Esophagus (tissue), 2 donors: Measurements from ENCODE around the gene HDAC11. TPM values are rescaled to one million over a fixed set of nuclear protein-coding genes. Genes with fewer than 3 reads are reported as not detected.

Experiments
- H3K27ac ChIP-seq, 2 donors: one replicate each; pipeline ENCODE4 v1.5.1; 2013; ENCODE audit warnings: low read depth in 2 of 2, mild to moderate bottlenecking in 2 of 2, inconsistent platforms in 1 of 2, low read length in 1 of 2, moderate library complexity in 1 of 2
- H3K27me3 ChIP-seq, 2 donors: one replicate each; pipeline ENCODE4 v1.6.1; 2013; ENCODE audit warnings: low read length in 2 of 2, control low read depth in 1 of 2, mild to moderate bottlenecking in 1 of 2; ENCODE audit not compliant: insufficient read depth in 2 of 2, control insufficient read depth in 1 of 2
- H3K36me3 ChIP-seq, 2 donors: one replicate each; pipeline ENCODE4 v1.6.1; 2013; ENCODE audit warnings: low read length in 1 of 2; ENCODE audit not compliant: control insufficient read depth in 2 of 2, insufficient read depth in 2 of 2
- H3K4me1 ChIP-seq, 2 donors: one replicate each; pipeline ENCODE4 v1.6.1; 2013; ENCODE audit warnings: low read length in 1 of 2; ENCODE audit not compliant: control insufficient read depth in 2 of 2, insufficient read depth in 2 of 2
- H3K4me3 ChIP-seq, 2 donors: one replicate each; pipeline ENCODE4 v1.5.1; 2013; ENCODE audit warnings: low read length in 2 of 2, mild to moderate bottlenecking in 2 of 2, low read depth in 1 of 2, moderate library complexity in 1 of 2
- H3K9me3 ChIP-seq, 2 donors: one replicate each; pipeline ENCODE4 v1.6.1; 2013; ENCODE audit warnings: mild to moderate bottlenecking in 2 of 2, low read depth in 1 of 2, low read length in 1 of 2, moderate library complexity in 1 of 2; ENCODE audit not compliant: control insufficient read depth in 2 of 2, insufficient read depth in 1 of 2
- WGBS, 2 donors: extraction: QIAGEN DNeasy Blood & Tissue Kit; methylation state at CpG; one replicate each; pipeline ENCODE4 v1.1.7; 2013; 5-methylcytosine and 5-hydroxymethylcytosine counted together
- polyA plus RNA-seq, 2 donors: library from polyadenylated mRNA; stranded (reverse); fragments of 200-250 nt; gene quantifications; one replicate each; pipeline ENCODE4 v1.2.3, GENCODE V29; 2013
- donor health status: healthy with polysubstance abuse.
- donor health status: Bipolar disorder and iron deficiency.

HDAC11 gene
- polyA plus RNA-seq, 2 donors = 12.9 TPM

- no peaks in the 10 kb centered on the region for H3K9me3 ChIP-seq
- H3K4me1 ChIP-seq = no peaks in the 10 kb centered on the region
- 69 to 76% methylated on average over 4 of the region's 4 CpGs for WGBS, 2 donors
Observed at GRCh38 chr3:13466781-13467180, 13.3 kb upstream of the HDAC11 start.

DNA sequence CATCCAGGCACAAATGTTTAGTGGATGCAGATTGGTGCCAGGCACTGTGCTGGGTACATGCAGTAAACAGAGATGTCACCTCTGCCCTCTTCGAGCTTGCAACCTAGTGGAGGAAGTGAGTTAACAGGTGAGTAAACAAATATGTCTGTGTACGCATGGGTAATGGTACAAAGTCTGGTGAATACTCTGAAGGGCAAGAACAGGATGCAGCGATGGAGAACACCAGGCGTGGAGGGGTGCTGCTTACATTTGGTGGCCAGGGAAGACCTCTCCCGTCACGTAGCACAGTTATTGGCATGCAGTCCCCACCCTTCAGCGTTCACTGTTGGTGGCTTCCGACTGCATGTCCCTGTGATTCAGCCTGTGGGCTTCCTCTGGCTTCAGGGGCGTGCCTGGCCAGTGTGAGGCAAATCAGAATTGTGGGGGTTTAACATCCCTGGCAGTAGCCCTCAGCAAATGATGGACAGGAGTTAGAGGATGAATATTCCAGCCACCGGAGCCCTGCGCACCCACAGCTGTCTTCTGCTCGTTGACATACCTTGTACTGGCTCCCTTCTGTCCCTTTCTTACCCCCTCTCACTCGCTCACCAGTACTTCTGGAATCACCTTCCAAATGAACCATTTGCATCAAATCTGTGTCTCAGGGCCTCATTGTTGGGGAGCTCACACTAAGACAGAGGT, 9.1 kb upstream of the HDAC11 start:
- WGBS, 2 donors = 69 to 81% methylated on average over 13 of the region's 13 CpGs
- Histone ChIP-seq H3K4me1 (peaks cover 0 to 5% of the 10 kb centered on the region in 2 donors), H3K9me3 (no peaks in the 10 kb centered on the region), H3K4me3 (no peak overlapping the region), H3K27me3 (no peaks in the 10 kb centered on the region), H3K36me3 (no peaks in the 10 kb centered on the region), H3K27ac (no peak overlapping the region)

More at GRCh38 chr3:13466781-13467180, 13.3 kb upstream of the HDAC11 start:
- no peaks in the 10 kb centered on the region for H3K36me3 ChIP-seq
- H3K4me3 ChIP-seq = no peak overlapping the region
- no peak overlapping the region for H3K27ac ChIP-seq
- no peaks in the 10 kb centered on the region for H3K27me3 ChIP-seq

GRCh38 chr3:13472286-13472685, 7.8 kb upstream of the HDAC11 start:
- Histone ChIP-seq H3K27me3 (no peaks in the 10 kb centered on the region), H3K4me3 (no peak overlapping the region), H3K4me1 (peaks cover 0 to 5% of the 10 kb centered on the region in 2 donors), H3K9me3 (no peaks in the 10 kb centered on the region), H3K27ac (no peak overlapping the region), H3K36me3 (no peaks in the 10 kb centered on the region)
- 85 to 91% methylated on average over 4 of the region's 4 CpGs for WGBS, 2 donors

DNA sequence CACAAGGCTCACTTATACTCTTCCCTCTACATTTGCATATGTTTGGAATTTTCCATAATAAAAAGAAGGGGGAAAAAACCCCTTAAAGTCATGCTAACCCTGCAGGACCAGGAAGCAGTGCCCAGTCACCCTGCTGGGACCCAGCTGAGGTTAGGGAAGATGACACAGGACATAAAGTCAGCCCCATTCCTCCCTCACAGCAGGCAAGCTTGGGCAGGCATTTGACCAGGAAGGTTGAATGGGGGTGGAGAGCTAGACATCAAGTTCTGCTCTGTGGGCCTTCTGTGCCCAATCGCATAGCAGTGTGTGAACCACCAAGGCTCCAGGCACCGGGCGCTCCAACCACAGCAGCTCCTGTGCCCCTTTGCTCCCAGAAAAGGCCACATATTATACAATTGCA, 7.1 kb upstream of the HDAC11 start:
- 97 to 98% methylated on average over 3 of the region's 3 CpGs for WGBS, 2 donors

GRCh38 chr3:13474021-13474420, 6.1 kb upstream of the HDAC11 start:
- 65 to 66% methylated on average over 12 of the region's 12 CpGs for WGBS, 2 donors
- H3K36me3 ChIP-seq = no peaks in the 10 kb centered on the region
- H3K4me1 ChIP-seq = peaks cover 0 to 5% of the 10 kb centered on the region in 2 donors
- no peak overlapping the region for H3K27ac ChIP-seq
- H3K4me3 ChIP-seq = no peak overlapping the region
- no peaks in the 10 kb centered on the region for H3K27me3 ChIP-seq
- no peaks in the 10 kb centered on the region for H3K9me3 ChIP-seq

More for the DNA sequence above, 7.1 kb upstream of the HDAC11 start:
- Histone ChIP-seq H3K27me3 (no peaks in the 10 kb centered on the region), H3K36me3 (no peaks in the 10 kb centered on the region), H3K4me3 (no peak overlapping the region), H3K9me3 (no peaks in the 10 kb centered on the region), H3K27ac (no peak overlapping the region), H3K4me1 (peaks cover 0 to 5% of the 10 kb centered on the region in 2 donors)

DNA sequence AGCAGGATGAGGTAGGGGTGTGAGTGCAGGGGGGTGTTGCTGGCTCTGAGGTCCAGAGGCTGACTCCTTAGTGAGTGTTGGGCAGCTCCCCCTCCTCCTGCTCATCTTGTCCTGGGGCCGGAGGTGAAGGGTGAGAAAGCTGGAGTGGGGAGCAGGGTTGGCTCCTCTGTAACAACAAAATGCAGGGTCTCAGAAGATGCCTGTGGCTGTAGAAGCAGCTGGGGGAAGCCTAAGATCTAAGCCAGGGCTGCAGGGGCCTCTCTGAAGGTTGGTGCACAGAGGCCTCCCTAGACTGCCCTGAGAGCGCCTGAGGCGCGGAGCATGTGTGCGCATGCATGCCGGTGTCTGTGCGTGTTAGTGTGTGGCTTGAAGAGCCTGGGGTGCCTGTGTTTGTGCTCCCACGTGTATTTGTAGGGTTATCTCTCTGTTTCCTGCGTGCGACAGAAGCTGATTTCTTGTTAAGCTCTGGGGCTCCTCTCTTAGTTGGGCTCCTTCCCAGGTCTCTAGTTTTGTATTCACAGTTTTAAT, 5.3 kb upstream of the HDAC11 start:
- Histone ChIP-seq H3K36me3 (no peaks in the 10 kb centered on the region), H3K27ac (no peak overlapping the region)
- 57 to 70% methylated on average over 10 of the region's 10 CpGs for WGBS, 2 donors

DNA sequence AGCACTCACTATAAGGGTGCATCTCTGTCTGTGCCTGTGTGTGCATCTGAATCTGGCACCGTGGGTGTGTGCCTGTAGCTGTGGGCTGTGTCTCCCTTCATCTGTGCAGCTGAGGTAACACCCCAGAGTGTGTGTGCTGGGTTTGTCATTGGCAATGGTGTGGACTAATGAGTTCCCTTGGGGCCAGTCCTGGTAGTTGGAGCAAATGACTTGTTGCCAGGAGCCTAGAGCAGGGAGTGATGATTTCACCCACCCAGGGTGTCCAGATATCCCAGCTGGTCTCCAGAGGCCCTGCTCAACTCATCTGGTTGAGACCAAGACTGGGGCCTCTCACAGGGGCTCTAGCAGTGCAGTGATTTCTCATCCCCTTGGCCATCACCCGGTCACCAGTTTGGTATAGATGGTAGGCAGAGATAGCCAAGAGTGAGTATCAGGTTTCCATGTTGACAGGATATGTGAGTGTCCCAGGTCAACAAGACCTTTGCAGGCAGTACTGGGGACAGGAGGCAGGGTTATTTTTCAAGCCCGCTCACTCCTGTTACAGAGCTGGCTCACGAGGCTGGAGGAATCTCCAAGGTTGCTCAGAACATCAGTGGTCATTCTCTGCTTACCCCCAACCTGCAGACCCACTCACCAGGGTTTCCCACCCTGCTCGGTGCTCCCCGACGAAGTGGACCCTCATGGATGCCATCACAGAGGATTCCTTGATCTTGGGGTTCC, 4.1 kb upstream of the HDAC11 start:
- no peaks in the 10 kb centered on the region for H3K27me3 ChIP-seq
- no peak overlapping the region for H3K4me3 ChIP-seq
- H3K9me3 ChIP-seq = no peaks in the 10 kb centered on the region
- H3K27ac ChIP-seq = no peak overlapping the region
- H3K36me3 ChIP-seq = no peaks in the 10 kb centered on the region
- WGBS, 2 donors = 50 to 64% methylated on average over 7 of the region's 7 CpGs
- H3K4me1 ChIP-seq = peaks cover 5 to 12% of the 10 kb centered on the region in 2 donors

More for the DNA sequence above, 5.3 kb upstream of the HDAC11 start:
- Histone ChIP-seq H3K4me3 (no peak overlapping the region), H3K4me1 (peaks cover 0 to 8% of the 10 kb centered on the region in 2 donors), H3K9me3 (no peaks in the 10 kb centered on the region), H3K27me3 (no peaks in the 10 kb centered on the region)

DNA sequence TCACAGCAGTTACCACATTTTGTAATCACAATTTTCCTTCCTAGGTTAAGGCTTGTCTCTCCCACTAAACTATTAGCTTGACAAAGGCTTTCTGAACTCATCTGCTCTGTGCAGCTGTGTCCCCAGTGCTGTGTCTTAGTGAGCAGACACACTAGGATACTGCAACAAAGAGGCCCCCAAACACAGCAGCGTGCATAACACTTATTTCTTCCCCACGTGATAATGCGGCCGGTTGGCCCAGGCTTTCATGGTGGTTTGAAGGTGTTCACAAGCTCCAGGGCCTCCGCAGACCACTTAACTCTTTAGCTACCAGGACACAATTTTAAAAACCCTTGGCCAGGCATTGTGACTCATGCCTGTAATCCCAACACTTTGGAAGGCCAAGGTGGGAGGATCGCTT, 2.2 kb upstream of the HDAC11 start:
- H3K27ac ChIP-seq = no peak overlapping the region
- H3K4me1 ChIP-seq = peaks cover 8 to 12% of the 10 kb centered on the region in 2 donors
- H3K27me3 ChIP-seq = no peaks in the 10 kb centered on the region
- WGBS, 2 donors = 66 to 78% methylated on average over 6 of the region's 6 CpGs
- no peaks in the 10 kb centered on the region for H3K9me3 ChIP-seq
- no peak overlapping the region for H3K4me3 ChIP-seq
- no peaks in the 10 kb centered on the region for H3K36me3 ChIP-seq

DNA sequence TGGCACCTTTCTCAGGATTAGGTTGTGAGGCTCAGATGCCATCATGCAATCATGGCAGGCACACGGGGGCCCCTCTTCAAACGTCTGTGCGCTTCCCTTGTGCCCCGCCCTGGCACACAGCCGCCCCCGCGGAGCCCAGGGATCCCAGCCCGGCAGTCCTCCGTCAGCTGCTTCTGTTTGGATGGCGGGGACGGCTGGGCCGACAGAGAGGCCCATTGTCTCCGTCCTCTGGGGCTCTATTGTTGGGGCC, 849 bp upstream of the HDAC11 start:
- H3K4me1 ChIP-seq = peaks cover 12% of the 10 kb centered on the region in 2 donors
- 1% methylated on average over 13 of the region's 13 CpGs for WGBS, 2 donors
- H3K27me3 ChIP-seq = no peaks in the 10 kb centered on the region
- H3K27ac ChIP-seq = peak overlapping the region; percentile 92 to 95
- H3K4me3 ChIP-seq = peak overlapping the region; percentile 54 to 76
- H3K9me3 ChIP-seq = no peaks in the 10 kb centered on the region
- peaks cover 0 to 3% of the 10 kb centered on the region in 2 donors for H3K36me3 ChIP-seq
